ENCODE results near the gene LMBR1L.
"Not testable (repeated sequence)": the region's sequence is repeated elsewhere in the genome, so short reads cannot be mapped to it uniquely, and the experiment has no call there.

LMBR1L gene, protein sequence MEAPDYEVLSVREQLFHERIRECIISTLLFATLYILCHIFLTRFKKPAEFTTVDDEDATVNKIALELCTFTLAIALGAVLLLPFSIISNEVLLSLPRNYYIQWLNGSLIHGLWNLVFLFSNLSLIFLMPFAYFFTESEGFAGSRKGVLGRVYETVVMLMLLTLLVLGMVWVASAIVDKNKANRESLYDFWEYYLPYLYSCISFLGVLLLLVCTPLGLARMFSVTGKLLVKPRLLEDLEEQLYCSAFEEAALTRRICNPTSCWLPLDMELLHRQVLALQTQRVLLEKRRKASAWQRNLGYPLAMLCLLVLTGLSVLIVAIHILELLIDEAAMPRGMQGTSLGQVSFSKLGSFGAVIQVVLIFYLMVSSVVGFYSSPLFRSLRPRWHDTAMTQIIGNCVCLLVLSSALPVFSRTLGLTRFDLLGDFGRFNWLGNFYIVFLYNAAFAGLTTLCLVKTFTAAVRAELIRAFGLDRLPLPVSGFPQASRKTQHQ

DNA sequence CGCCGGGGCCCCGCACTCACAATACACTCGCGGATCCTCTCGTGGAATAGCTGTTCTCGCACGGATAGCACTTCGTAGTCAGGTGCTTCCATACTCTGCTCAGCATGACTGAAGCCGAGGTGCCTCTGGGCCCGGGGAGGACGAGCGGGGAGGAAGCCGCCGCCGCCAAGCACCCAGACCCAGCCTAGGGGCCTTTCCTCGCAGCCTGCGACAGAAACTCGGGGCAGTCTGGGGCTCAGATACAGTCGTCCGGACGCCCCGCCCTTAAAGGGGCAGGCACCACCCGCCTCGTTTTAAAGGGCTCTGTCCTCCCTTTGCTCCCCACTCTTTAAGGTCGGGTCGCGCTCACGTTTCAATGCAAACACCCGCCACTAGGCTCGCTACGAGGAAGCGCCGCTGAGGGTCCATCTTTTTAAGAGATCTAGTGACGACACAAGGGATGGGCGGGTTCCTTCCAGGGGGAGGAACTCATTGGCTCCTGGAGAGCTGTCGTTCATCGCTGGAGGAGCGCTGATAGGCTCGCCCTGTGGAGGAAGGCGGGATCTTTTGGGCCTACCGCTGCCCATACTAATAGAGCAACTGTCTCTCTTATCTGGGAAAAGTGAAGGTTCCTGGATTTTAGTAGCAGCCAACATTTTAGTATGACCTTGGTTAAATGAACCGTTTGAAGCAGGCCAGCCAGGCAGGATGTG lies at the start of gene LMBR1L:
Gene LMBR1L (minus strand): TSS at position 384 of the 692 bp plus-strand sequence. CDS start 292 bp downstream, at position 92.
- DNase-seq = peak; percentile 99

DNA sequence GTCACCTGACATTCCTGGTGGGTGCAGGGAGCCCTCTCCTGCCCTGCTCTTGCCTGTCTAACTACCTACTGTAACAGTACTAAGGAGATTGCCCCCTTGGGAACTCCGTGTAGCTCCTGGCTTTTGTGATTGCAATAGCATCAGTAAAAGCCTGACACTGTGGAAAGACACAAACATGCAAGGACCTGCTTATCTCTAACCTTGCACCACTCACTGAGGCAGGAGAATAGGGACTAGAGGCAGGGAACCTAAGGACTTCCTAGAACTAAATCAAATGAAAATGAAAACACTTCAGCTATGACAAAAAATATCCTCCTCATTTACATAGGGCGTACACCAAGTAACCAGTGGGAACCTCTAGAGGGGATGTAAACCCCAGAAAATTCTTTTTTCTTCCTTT lies 49.8 kb upstream of the LMBR1L start:
- peak; percentile 22 for DNase-seq

DNA sequence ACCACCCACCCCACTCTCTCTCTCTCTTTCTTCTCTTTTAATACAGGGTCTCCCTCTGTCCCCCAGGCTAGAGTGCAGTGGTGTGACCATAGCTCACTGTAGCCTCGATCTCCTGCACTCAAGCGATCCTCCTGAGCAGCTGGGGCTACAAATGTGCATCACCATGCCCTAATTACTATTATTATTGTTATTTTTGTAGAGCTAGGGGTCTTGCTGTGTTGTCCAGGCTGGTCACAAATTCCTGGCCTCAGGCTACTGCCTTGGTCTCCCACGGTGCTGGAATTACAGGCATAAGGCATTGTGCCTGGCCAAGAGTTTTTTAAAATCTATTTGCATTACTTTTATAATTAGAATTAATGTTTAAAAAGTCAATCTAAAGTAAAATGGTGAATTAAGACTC lies 43.6 kb upstream of the LMBR1L start:
- DNase-seq = no peak

DNA sequence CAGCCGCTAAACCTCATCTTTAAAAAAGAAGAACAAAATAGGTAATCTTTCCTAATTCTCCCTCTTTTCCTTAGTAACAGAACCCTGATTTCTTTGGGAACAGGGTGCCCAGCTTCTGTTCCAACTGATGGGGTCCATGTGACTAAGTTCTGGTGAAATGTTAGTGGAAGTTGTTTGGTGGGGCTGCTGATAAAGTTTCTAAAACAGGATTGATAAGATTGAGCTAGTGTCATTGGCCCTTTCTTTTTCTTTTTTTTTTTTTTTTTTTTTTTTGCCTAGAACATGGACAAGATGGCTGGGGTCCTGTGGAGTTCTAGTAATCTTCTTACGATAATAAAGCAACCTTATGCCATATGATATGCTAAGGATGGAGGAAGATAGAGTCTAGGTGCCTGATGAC lies 36.7 kb upstream of the LMBR1L start:
- no peak for DNase-seq

DNA sequence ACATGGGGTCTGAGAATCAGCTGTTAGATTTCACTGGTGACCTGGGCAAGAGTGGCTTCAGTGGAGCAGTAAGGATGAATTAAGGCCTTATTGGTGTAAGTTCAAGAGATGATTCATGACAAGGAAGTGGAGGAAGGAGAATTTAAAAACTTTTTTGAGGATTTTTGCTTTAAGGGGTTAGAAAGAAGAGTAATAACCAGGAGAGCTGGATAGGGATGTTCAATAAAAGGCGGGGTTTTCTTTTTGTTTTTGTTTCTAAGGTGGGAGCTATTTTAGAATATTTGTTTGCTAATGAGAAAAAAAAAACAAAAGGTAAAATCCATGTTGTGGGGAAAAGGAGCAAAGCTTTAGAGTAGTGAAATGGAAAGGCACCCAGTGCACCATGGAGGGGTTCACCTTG lies 35.8 kb upstream of the LMBR1L start:
- no peak for DNase-seq

DNA sequence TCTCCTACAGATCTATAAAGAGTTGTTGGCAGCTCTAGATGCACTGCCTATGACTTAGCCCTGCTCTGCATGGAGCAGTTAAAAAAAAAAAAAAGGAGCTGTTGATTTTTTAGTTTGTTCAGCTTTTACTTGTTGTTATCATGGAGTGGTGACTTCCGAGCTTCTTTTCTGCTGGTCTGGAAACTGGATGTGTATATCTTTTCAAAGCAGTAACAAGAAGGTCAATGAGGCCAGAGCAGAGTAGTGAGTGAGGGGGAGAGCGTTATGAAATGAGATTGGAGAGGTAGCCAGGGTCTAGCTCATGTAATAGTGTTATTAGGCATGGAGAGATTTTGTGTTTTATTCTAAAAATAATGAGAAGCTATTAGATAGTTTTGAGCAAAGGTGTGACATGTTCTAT lies 33.7 kb upstream of the LMBR1L start:
- no peak for DNase-seq

DNA sequence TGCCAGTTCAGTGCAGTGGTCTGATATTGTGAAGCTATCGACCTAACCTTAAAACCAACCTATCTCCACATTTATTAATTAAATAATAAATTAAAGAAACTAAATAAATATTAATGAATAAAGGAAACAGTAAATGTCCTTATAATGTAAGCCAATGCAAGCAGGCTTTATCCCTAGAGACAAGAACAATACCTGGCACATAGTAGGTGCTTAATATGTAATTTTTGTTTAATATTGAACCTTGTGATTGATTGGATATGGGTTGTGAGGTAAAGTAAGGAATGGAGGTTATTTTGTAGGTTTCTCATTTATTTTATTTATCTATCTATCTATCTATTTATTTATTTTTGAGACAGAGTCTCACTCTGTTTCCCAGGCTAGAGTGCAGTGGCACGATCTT lies 28.4 kb upstream of the LMBR1L start:
- no peak for DNase-seq

DNA sequence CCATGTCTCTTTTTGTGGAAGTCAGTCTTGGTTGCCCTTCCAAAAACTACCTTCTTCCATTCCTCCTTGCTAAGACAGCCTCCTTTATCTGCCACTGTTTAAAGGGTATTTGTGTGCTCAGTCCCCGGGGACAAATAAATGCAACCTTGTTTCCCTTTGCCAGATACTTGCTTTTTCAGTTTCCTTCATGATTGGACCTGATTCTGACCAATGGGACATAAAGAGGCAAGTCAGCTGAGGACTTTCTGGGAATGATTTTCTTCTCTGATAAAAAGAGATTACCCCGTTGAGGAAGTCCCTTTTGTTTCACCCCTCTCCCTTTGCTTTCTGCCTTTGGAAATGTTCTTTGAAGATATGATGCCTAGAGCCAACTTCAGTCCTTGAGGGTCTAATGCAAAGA lies 27.9 kb upstream of the LMBR1L start:
- peak; percentile 38 for DNase-seq

DNA sequence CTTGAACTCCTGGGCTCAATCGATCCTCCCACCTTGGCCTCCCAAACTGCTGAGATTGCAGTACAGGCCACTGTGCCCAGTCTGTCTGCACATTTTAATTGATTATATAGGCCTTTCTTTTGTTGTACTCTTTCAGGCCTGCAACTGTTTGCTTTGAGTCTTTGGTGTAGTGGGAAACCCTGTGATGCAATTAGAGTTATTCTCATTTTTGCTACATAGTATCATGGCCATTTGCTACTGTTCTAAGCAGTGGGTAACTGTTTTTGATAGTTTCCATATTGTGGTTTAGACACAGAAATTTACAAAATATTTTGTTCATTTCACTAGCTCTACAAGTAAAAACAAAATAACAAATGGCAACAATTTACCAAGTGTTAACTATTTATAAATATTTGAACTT lies 26.8 kb upstream of the LMBR1L start:
- DNase-seq = no peak

DNA sequence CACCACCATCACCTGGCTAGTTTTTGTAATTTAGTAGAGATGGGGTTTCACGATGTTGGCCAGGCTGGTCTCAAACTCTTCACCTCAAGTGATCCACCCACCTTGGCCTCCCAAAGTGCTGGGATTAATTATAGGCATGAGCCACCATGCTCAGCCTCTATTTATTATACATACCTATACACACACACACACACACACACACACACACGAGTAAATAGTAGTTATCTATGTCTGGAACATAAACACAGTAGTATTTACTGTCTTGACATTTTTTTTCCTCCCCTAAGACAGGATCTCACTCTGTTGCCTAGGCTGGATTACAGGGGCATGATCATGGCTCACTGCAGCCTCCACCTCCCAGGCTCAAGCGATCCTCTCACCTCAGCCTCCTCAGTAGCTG lies 26.4 kb upstream of the LMBR1L start:
- DNase-seq = not testable (repeated sequence)

DNA sequence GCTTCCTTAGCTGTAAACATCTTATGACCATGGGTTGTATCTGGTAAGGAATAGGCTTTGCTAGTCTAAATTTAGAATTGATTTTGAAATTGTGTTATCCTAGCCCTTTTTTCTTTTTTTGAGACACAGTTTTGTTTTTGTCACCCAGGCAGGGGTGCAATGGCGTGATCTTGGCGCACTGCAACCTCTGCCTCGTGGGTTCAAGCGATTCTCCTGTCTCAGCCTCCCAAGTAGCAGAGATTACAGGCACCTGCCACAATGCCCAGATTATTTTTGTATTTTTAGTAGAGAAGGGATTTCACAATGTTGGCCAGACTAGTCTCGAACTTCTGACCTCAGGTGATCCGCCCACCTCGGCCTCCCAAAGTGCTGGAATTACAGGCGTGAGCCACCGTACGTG lies 22.9 kb upstream of the LMBR1L start:
- no peak for DNase-seq

DNA sequence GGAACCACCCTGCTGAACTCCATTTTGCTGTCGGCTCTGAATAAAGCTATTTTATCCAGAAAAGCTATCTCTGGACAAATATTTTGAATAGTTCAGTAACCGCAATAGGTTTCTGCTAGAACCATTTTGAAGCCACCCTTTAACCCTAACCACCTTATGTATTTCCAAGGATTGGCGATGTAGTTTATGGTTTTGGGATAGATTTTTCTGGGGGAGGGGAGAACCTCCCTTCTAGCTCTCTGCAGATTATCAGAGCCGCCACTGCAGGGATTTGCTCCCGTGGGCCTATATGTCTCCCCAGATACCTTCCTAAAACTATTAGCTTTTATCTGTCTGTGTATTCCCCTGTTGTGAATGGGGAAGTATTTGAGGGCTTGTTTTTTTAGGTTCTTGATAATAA lies 22.4 kb upstream of the LMBR1L start:
- peak; percentile 61 for DNase-seq

DNA sequence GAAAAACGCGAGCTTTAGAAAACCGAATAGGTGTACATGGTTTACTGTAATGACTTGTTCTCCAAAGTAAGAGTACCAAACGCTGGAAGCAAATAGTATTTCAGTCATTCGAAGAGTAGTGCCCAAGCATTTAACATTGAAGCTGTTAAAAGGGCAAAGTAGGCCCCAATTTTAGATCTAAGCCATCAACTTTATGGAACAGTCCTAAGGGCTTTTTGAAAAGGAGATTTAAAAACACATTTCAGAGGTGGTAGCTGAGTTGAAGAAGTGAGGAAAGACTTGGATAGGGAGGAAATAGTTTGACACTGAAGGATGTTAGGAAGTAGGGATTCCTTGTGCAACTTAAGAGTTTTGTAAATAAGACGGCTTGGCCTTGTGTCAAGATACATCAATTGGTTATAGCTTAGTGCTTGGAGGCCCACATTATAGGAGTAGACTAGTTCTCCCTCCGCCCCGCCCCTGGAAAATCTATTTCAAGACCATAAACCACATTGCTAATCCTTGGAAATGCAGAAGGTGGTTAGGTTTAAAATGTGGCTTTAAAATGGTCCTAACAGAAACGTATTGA lies 21.3 kb upstream of the LMBR1L start:
- peak; percentile 82 for DNase-seq

DNA sequence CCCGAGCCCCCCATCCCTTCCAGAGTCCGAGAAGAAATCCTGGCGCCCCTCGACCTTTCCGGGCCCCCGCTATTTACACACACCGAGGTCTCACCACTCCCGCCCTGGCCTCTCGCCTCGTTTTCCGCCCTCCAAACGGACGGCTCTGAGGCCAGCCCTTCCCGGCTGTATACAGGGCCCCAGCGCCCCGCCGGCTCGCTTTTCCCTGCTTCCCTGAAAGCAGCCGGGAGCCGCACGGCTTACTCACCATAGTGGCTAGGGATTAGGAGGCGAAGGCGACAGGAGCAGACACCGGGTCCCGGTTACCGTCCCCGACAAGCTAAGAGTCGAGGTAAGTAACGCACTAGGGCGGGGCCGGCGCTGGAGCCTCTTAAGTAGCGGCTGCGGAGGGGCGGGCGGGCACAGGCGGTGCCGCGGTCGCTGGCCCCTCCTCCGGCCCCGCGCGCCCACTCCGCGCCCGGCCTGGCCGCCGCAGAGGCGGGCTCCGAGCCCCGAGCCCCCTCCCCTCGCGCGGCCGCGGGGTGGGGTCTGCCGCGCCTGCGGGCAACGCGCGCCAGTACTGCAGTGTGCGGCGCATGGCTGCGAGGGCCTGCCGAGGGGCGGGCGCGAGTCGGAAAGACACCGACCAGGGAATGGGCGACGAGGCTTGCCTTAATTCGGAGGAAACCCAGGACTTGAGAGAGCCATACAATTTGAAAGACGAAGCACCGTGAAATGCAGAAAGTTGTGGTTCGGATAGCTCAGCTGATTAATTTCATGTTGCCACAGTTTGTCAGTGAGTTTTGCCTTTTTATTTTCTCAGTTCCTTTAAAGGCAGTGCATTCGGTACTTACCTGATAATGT lies 20.6 kb upstream of the LMBR1L start, which contains the start of gene TUBA1B:
Gene TUBA1B (minus strand): TSS at position 345 of the 843 bp plus-strand sequence. CDS start 95 bp downstream, at position 250.
- DNase-seq = peak; percentile 99

DNA sequence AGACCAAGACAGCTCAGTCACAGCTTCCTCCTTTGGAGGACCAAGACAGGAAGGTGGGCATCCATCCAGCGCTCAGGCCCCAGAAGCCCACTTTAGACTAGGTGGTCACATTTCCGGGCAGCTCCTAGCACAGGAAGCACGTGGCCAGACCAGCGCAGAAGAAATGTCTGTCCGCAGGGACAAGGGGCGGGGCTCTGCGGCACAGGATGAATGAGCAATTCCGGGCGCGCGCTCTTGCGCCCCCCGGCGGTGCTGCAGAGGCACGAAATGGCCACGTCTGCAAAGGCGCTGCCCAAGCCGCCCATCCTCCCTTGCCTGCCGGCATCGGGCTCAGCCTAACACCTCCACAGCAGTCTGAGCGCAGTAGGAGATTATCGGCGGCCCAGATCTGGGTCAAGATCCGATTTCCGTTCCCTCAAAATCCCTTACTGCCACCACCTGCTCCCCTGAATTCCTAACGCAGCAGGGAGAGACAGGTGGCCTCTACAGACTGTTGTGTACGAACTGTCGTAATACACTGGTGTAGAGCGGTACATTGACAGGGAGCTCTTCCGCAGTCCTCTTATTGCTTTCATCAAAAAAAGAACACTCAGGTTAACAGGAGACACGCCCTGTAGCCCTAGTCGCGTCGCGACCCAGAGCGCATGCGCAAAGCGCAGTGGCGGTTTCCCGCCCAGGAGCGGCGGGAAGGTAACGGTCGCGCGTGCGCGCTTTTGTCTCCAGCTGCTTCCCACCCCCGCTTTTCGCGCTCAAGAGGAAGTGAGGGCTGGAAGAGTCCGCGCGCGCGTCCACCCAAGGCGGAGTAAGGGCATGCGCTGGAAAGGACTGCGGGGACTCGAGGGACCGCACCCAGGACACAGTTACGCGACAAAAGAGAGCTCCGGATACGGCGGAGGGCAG lies 19.8 kb upstream of the LMBR1L start:
- peak; percentile 98 for DNase-seq

DNA sequence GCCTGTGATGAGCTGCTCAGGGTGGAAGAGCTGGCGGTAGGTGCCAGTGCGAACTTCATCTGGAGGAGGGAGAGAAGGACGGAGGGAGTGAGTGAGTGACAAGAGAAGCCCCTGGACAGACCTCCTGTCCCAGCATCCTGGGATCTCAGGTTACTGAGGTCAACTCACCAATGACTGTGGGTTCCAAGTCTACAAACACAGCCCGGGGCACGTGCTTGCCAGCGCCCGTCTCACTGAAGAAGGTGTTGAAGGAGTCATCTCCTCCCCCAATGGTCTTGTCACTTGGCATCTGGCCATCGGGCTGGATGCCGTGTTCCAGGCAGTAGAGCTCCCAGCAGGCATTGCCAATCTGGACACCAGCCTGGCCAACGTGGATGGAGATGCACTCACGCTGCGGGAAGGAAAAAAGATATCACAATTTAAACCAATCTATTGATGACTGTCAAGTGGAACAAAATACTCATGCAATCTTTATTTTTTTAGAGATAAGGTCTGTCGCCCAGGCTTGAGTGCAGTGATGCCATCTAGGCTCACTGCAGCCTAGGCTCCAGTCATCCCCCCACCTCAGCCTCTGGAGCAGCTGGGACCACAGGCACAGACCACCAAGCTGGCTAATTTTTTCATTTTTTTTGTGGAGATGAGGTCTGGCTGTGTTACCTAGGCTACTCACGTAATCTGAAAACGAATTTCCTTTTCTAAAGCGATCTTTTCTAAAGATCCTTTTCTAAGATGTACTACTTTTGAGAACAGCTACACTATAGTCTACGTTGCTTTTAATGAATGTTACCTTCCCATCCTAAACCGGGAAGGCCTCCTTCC lies 18.9 kb upstream of the LMBR1L start:
- DNase-seq = no peak

DNA sequence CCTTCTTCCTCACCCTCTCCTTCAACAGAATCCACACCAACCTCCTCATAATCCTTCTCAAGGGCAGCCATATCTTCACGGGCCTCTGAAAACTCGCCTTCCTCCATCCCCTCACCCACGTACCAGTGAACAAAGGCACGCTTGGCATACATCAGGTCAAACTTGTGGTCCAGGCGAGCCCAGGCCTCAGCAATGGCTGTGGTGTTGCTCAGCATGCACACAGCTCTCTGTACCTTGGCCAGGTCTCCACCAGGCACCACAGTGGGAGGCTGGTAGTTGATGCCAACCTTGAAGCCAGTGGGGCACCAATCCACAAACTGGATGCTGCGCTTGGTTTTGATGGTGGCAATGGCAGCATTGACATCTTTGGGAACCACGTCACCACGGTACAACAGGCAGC lies 17.3 kb upstream of the LMBR1L start:
- not testable (repeated sequence) for DNase-seq

DNA sequence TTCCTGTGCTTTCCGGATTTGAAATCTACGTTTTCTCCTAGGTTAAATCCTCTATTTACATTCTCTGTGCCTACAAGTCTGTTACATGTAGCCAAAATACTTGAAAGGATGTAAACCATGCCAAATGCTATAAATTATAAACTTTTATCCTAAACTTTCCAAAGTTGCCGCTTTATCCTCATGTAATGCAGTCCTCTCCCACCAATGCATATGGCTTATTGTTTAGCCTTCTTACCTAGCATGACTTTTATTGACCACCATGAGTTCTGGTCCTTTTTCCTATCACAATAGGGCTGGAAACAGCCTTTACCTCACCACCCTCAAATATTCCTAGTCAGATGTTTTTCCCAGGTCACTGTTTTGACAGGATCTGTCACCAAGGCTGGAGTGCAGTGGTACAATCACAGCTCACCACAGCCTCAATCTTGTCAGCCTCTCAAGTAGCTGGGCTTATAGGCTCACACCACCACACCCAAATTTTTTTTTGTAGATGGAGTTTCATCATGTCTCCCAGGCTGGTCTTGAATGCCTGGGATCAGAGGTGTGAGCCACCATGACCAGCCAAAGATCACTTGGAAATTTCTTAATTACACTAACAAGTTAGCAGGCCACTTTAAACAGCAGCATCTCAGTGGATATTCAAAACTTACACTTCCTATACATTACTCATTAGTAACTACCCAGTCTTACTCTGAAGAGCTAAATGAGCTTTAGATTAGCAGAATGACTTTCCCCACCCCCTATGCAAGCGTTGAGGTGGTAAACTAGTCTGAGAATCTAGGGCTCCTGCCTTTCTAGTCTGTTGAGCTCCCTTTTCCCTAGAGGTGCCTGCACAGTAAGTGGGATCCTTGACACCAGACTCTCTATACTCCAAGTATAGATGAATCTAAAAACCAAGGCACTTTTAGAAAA lies 16.5 kb upstream of the LMBR1L start:
- peak; percentile 56 for DNase-seq

DNA sequence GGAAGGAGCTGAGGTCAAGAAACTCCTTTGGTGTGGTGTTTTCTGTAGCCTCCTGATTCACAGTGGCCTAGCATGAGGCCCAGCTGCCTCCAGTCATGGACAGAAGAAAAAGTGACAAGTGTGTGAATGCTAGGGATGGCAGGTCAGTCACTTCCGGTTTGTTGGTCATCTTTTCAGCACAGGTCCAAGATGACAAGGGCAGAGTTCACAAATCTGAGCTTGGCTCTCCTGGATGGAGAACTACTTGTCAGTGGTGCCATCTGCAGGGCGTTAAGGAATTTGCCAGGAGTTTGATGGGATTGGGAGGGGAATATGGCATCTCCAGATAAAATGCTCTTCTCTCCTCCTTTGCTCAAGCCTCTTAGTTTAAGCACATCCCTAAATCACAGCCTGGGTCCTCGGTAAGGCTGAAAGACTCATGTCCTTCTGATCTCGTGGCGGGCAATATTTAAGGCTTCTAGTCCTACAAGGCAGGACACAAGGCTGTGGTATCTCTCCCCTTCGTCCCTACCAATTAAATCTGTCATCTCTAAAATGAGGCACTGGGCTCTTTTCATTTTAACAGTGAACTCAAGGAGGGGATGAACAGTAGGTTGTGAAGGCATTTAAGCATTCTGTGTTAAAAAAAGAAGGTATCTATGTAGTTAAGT lies 10.5 kb upstream of the LMBR1L start:
- peak; percentile 73 for DNase-seq
